NB4 (cell line): Measurements from ENCODE around the gene NIT1.
A peak's percentile ranks its signal among the peaks of the same experiment; 100 is the strongest.

Experiments used
- DNase-seq: peaks from one replicate; pipeline ENCODE4 v3.0.0; 2010; ENCODE audit warnings: low read depth
- H3K4me3 ChIP-seq: one replicate; pipeline ENCODE4 v1.5.1; 2011; ENCODE audit warnings: mild to moderate bottlenecking, low read depth, low read length, moderate library complexity
- MYC ChIP-seq: IDR thresholded peaks from 2 replicates; pipeline ENCODE4 v1.6.1; 2011; ENCODE audit warnings: low read depth, low read length
- POLR2A ChIP-seq: IDR thresholded peaks from 2 replicates; pipeline ENCODE4 v1.6.1; 2011; ENCODE audit warnings: mild to moderate bottlenecking; ENCODE audit not compliant: insufficient read length; ENCODE audit errors: extremely low read depth
- TF ChIP-seq, protein P1 (sequence below): IDR thresholded peaks from one replicate; pipeline ENCODE4 v1.5.1; 2012; ENCODE audit warnings: low read depth, low read length
- TF ChIP-seq, protein P2 (sequence below): IDR thresholded peaks from 2 replicates; pipeline ENCODE4 v1.6.1; 2011; ENCODE audit warnings: low read depth, low read length

Gene NIT1

GRCh38 chr1:161166669-161167548, 49.0 kb downstream of the NIT1 start:
- TF ChIP-seq MYC (no peak), POLR2A (no peak)
- TF ChIP-seq, protein P1, sequence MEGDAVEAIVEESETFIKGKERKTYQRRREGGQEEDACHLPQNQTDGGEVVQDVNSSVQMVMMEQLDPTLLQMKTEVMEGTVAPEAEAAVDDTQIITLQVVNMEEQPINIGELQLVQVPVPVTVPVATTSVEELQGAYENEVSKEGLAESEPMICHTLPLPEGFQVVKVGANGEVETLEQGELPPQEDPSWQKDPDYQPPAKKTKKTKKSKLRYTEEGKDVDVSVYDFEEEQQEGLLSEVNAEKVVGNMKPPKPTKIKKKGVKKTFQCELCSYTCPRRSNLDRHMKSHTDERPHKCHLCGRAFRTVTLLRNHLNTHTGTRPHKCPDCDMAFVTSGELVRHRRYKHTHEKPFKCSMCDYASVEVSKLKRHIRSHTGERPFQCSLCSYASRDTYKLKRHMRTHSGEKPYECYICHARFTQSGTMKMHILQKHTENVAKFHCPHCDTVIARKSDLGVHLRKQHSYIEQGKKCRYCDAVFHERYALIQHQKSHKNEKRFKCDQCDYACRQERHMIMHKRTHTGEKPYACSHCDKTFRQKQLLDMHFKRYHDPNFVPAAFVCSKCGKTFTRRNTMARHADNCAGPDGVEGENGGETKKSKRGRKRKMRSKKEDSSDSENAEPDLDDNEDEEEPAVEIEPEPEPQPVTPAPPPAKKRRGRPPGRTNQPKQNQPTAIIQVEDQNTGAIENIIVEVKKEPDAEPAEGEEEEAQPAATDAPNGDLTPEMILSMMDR, result no peak
- TF ChIP-seq, protein P2, sequence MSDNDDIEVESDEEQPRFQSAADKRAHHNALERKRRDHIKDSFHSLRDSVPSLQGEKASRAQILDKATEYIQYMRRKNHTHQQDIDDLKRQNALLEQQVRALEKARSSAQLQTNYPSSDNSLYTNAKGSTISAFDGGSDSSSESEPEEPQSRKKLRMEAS, result no peak
- peak; percentile 41 for DNase-seq
- H3K4me3 ChIP-seq, result peak overlapping the region; percentile 75

- no peak for DNase-seq
- no peak for TF ChIP-seq MYC
- TF ChIP-seq, protein P2, result no peak
- TF ChIP-seq POLR2A, result no peak
- TF ChIP-seq, protein P1, result no peak
- H3K4me3 ChIP-seq, result no peak overlapping the region
These were observed 51.0 kb downstream of the NIT1 start for GRCh38 chr1:161168906-161169305.
